H9 (cell line): ENCODE data around the gene CDC14A. TPM values are rescaled to one million over a fixed set of nuclear protein-coding genes. Genes with fewer than 3 reads are reported as not detected.

Source experiments
- DNase-seq: peaks from one replicate; pipeline ENCODE4 v3.0.0-alpha.2; 2017
- H2AFZ ChIP-seq: one replicate; pipeline ENCODE4 v1.6.1; 2013; ENCODE audit warnings: mild to moderate bottlenecking, low read length, control low read depth, moderate library complexity
- H2AK5ac ChIP-seq: 2 replicates; pipeline ENCODE4 v1.6.1; 2013; ENCODE audit warnings: low read length, control low read depth, mixed read lengths; ENCODE audit not compliant: insufficient read length
- H2BK120ac ChIP-seq: one replicate; pipeline ENCODE4 v1.6.1; 2013; ENCODE audit warnings: low read depth, mild to moderate bottlenecking, low read length, control low read depth, inconsistent platforms; ENCODE audit not compliant: poor library complexity, severe bottlenecking
- H2BK12ac ChIP-seq: 2 replicates; pipeline ENCODE4 v1.6.1; 2013; ENCODE audit warnings: low read length, control low read depth, mixed read lengths, low read depth; ENCODE audit not compliant: insufficient read length
- H2BK15ac ChIP-seq: 2 replicates; pipeline ENCODE4 v1.6.1; 2013; ENCODE audit warnings: low read depth, low read length, control low read depth
- H2BK20ac ChIP-seq: one replicate; pipeline ENCODE4 v1.6.1; 2013; ENCODE audit warnings: low read depth, mild to moderate bottlenecking, low read length, control low read depth, inconsistent platforms; ENCODE audit not compliant: poor library complexity, severe bottlenecking
- H2BK5ac ChIP-seq: 2 replicates; pipeline ENCODE4 v1.6.1; 2013; ENCODE audit warnings: low read length, control low read depth, mixed read lengths; ENCODE audit not compliant: insufficient read length
- H3K14ac ChIP-seq: 2 replicates; pipeline ENCODE4 v1.6.1; 2013; ENCODE audit warnings: low read length, control low read depth; ENCODE audit not compliant: insufficient read depth
- H3K18ac ChIP-seq: 2 replicates; pipeline ENCODE4 v1.6.1; 2013; ENCODE audit warnings: low read depth, mild to moderate bottlenecking, mixed read lengths, low read length, control low read depth; ENCODE audit not compliant: insufficient read length
- H3K23ac ChIP-seq: 2 replicates; pipeline ENCODE4 v1.6.1; 2013; ENCODE audit warnings: low read length, control low read depth, mixed read lengths, low read depth; ENCODE audit not compliant: insufficient read length
- H3K23me2 ChIP-seq: 2 replicates; pipeline ENCODE4 v1.6.1; 2013; ENCODE audit warnings: low read depth, mild to moderate bottlenecking, mixed read lengths, low read length, control low read depth; ENCODE audit not compliant: insufficient read length, poor library complexity, severe bottlenecking
- H3K27ac ChIP-seq: 2 replicates; pipeline ENCODE4 v1.5.1; 2013; ENCODE audit warnings: low read length, control low read depth, mixed read lengths, low read depth; ENCODE audit not compliant: insufficient read length
- H3K27me3 ChIP-seq: 2 replicates; pipeline ENCODE4 v1.6.1; 2013; ENCODE audit warnings: low read length, control low read depth, inconsistent platforms; ENCODE audit not compliant: insufficient read depth
- H3K4ac ChIP-seq: 2 replicates; pipeline ENCODE4 v1.6.1; 2013; ENCODE audit warnings: low read depth, mild to moderate bottlenecking, control low read depth, inconsistent platforms, low read length, moderate library complexity
- H3K4me1 ChIP-seq: 2 replicates; pipeline ENCODE4 v1.6.1; 2013; ENCODE audit warnings: low read length, control low read depth, inconsistent platforms; ENCODE audit not compliant: insufficient read depth
- H3K4me2 ChIP-seq: 2 replicates; pipeline ENCODE4 v1.6.1; 2013; ENCODE audit warnings: low read length, control low read depth, mixed read lengths; ENCODE audit not compliant: insufficient read length, insufficient read depth
- H3K56ac ChIP-seq: 2 replicates; pipeline ENCODE4 v1.6.1; 2013; ENCODE audit warnings: low read depth, mild to moderate bottlenecking, mixed read lengths, low read length, control low read depth; ENCODE audit not compliant: insufficient read length
- H3K79me1 ChIP-seq: 2 replicates; pipeline ENCODE4 v1.6.1; 2013; ENCODE audit warnings: low read depth, mild to moderate bottlenecking, moderate library complexity, low read length, control low read depth, inconsistent platforms; ENCODE audit not compliant: insufficient read depth, poor library complexity, severe bottlenecking
- H3K79me2 ChIP-seq: 2 replicates; pipeline ENCODE4 v1.6.1; 2013; ENCODE audit warnings: low read length, control low read depth, inconsistent platforms; ENCODE audit not compliant: insufficient read depth
- H3K9ac ChIP-seq: 2 replicates; pipeline ENCODE4 v1.6.1; 2013; ENCODE audit warnings: low read length, control low read depth, mixed read lengths; ENCODE audit not compliant: insufficient read length; ENCODE audit errors: extremely low read depth
- H3K9me3 ChIP-seq: one replicate; pipeline ENCODE4 v1.6.1; 2013; ENCODE audit warnings: low read depth, low read length, inconsistent platforms; ENCODE audit not compliant: control insufficient read depth
- H3T11ph ChIP-seq: one replicate; pipeline ENCODE4 v1.6.1; 2013; ENCODE audit warnings: mild to moderate bottlenecking, low read length, control low read depth, inconsistent platforms
- H4K20me1 ChIP-seq: one replicate; pipeline ENCODE4 v1.6.1; 2013; ENCODE audit not compliant: control insufficient read depth, insufficient read length, insufficient read depth
- H4K5ac ChIP-seq: 2 replicates; pipeline ENCODE4 v1.6.1; 2013; ENCODE audit warnings: low read depth, mild to moderate bottlenecking, mixed read lengths, low read length, control low read depth; ENCODE audit not compliant: insufficient read length
- H4K8ac ChIP-seq: replicated peaks from 2 replicates; pipeline ENCODE4 v1.6.1; 2013; ENCODE audit warnings: low read length, control low read depth, mixed read lengths, low read depth; ENCODE audit not compliant: insufficient read length
- H4K91ac ChIP-seq: 2 replicates; pipeline ENCODE4 v1.6.1; 2013; ENCODE audit warnings: low read depth, mild to moderate bottlenecking, moderate library complexity, mixed read lengths, low read length, control low read depth; ENCODE audit not compliant: insufficient read length
- H3K27ac Mint-ChIP-seq, 3 experiments: 2 replicates in 2 of 3; 3 replicates in 1 of 3; pipeline ENCODE4 v1.8.0; 2020 to 2021; ENCODE audit warnings: mixed read lengths in 3 of 3, mild to moderate bottlenecking in 1 of 3, moderate library complexity in 1 of 3
- H3K27me3 Mint-ChIP-seq: 2 replicates; pipeline ENCODE4 v1.8.0; 2021; ENCODE audit warnings: low read depth, mild to moderate bottlenecking, moderate library complexity, mixed read lengths
- H3K36me3 Mint-ChIP-seq, 3 experiments: 2 replicates in 2 of 3; 3 replicates in 1 of 3; pipeline ENCODE4 v1.8.0; 2020 to 2021; ENCODE audit warnings: low read depth in 3 of 3, mixed read lengths in 3 of 3; ENCODE audit not compliant: insufficient read depth in 1 of 3
- H3K4me1 Mint-ChIP-seq, 2 experiments: 2 replicates each; pipeline ENCODE4 v1.8.0; 2020; ENCODE audit warnings: mixed read lengths in 2 of 2
- H3K4me3 Mint-ChIP-seq, 2 experiments: 2 replicates in 1 of 2; 3 replicates in 1 of 2; pipeline ENCODE4 v1.8.0; 2020 to 2021; ENCODE audit warnings: mild to moderate bottlenecking in 2 of 2, mixed read lengths in 2 of 2, moderate library complexity in 1 of 2
- H3K9me3 Mint-ChIP-seq, 2 experiments: 2 replicates in 1 of 2; 3 replicates in 1 of 2; pipeline ENCODE4 v1.8.0; 2020; ENCODE audit warnings: mild to moderate bottlenecking in 2 of 2, mixed read lengths in 2 of 2, moderate library complexity in 1 of 2
- CTCF ChIP-seq: fragments of 200-600 bp; sonication (generic); conservative IDR thresholded peaks from 3 replicates; pipeline ENCODE4 v1.8.0; 2021; ENCODE audit warnings: antibody characterized with exemption, mild to moderate bottlenecking
- WGBS: extraction: QIAGEN DNeasy Blood & Tissue Kit; methylation state at CpG from one replicate; pipeline ENCODE4 v1.1.7; 2013; ENCODE audit warnings: missing lambda C conversion rate, low lambda C conversion rate, mixed read lengths; ENCODE audit not compliant: insufficient read length; ENCODE audit errors: extremely low coverage; 5-methylcytosine and 5-hydroxymethylcytosine counted together
- total RNA-seq: library from RNA; stranded (reverse); gene quantifications from 2 replicates; pipeline ENCODE4 v1.2.1, GENCODE V29; 2021

The CDC14A gene
- total RNA-seq, 1 experiment from 2014 or later: 8.9 TPM

DNA sequence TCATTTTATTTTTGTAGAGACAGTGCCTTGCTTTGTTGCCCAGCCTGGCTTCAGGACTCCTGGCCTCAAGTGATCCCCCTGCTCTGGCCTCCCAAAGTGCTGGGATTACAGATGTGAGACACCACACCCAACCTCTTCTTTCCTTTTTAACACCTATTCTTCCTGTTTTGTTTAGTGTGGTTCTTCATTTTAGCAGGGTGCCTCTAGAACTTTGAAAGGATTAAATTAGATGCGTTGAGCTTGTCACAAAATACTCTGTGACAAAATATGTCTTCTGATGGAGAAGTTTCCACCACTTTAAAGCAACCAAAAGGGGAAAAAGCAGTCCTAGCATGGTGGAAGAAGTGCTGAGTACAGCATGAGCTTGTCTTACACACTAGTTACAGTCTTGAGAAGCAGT, 42.0 kb downstream of the CDC14A start:
- no peaks in the 10 kb centered on the region for H4K20me1 ChIP-seq
- no peak overlapping the region for H2AFZ ChIP-seq
- no peak overlapping the region for H2BK120ac ChIP-seq
- H3K9ac ChIP-seq: no peak overlapping the region
- no peak overlapping the region for H3K56ac ChIP-seq
- H3K27me3 Mint-ChIP-seq: no peaks in the 10 kb centered on the region
- no peak overlapping the region for H4K91ac ChIP-seq
- H3K4me1 ChIP-seq: no peaks in the 10 kb centered on the region
- no peaks in the 10 kb centered on the region for H3K23me2 ChIP-seq
- no peak overlapping the region for H2BK12ac ChIP-seq
- no peak for TF ChIP-seq CTCF
- H3K14ac ChIP-seq: no peak overlapping the region
- H3K27ac Mint-ChIP-seq: 0 out of 7 replicates have a peak overlapping the region, but pooled peaks of 1 of the 3 experiments have one; percentile 41
- H4K8ac ChIP-seq: no peak overlapping the region
- H3K36me3 Mint-ChIP-seq: peaks cover 0 to 5% (median 0%) of the 10 kb centered on the region in 3 experiments; a peak in 2 of 7 replicates
- no peaks in the 10 kb centered on the region for H3K27me3 ChIP-seq
- H2AK5ac ChIP-seq: no peak overlapping the region
- H4K5ac ChIP-seq: no peak overlapping the region
- H3T11ph ChIP-seq: no peak overlapping the region
- WGBS: no CpG with 5 or more reads among the region's 1 CpG
- no peak overlapping the region for H3K4ac ChIP-seq
- H2BK20ac ChIP-seq: no peak overlapping the region
- no peak overlapping the region for H2BK15ac ChIP-seq
- H3K4me1 Mint-ChIP-seq: peaks cover 0 to 5% of the 10 kb centered on the region in 2 experiments; a peak in 1 of 4 replicates
- no peak overlapping the region for H3K4me2 ChIP-seq
- H3K79me1 ChIP-seq: peaks cover 5% of the 10 kb centered on the region
- H3K9me3 Mint-ChIP-seq: no peaks in the 10 kb centered on the region
- H3K9me3 ChIP-seq: no peaks in the 10 kb centered on the region
- no peak overlapping the region for H3K23ac ChIP-seq
- no peak for DNase-seq
- no peak overlapping the region for H3K4me3 Mint-ChIP-seq
- no peak overlapping the region for H2BK5ac ChIP-seq
- H3K79me2 ChIP-seq: no peaks in the 10 kb centered on the region
- H3K27ac ChIP-seq: no peak overlapping the region
- no peak overlapping the region for H3K18ac ChIP-seq
